Sigmoid colon (tissue), 7 donors: ENCODE data around the gene RHEB. TPM values are rescaled to one million over a fixed set of nuclear protein-coding genes. Genes with fewer than 3 reads are reported as not detected.

ENCODE experiments used
- DNase-seq: peaks from one replicate; pipeline ENCODE4 v3.0.0-alpha.2; 2019
- H3K27ac ChIP-seq, 4 donors: fragments of 200-600 bp; sonication (generic); one replicate each; pipeline ENCODE4 v1.5.1; 2016 to 2019; ENCODE audit warnings: mild to moderate bottlenecking in 1 of 4
- H3K27me3 ChIP-seq, 3 donors: fragments of 200-600 bp; sonication (generic); one replicate each; pipeline ENCODE4 v1.5.1; 2019; ENCODE audit warnings: mild to moderate bottlenecking in 1 of 3
- H3K36me3 ChIP-seq, 4 donors: fragments of 200-600 bp; sonication (generic); one replicate each; pipeline ENCODE4 v1.5.1; 2016 to 2019
- H3K4me1 ChIP-seq, 4 donors: fragments of 200-600 bp; sonication (generic); one replicate each; pipeline ENCODE4 v1.5.1; 2017 to 2019
- H3K4me3 ChIP-seq, 4 donors: fragments of 200-600 bp; sonication (generic); one replicate each; pipeline ENCODE4 v1.5.1; 2017 to 2019; ENCODE audit warnings: mild to moderate bottlenecking in 2 of 4, moderate library complexity in 1 of 4
- H3K9me3 ChIP-seq, 4 donors: fragments of 200-600 bp in 3 of 4; sonication (generic) in 3 of 4; one replicate each; pipeline versions ENCODE4 v1.5.1 to v1.6.1; 2013 to 2019
- CTCF ChIP-seq, 4 experiments: fragments of 450-650 bp in 3 of 4; fragments of 200-600 bp in 1 of 4; IDR thresholded peaks; one replicate each; pipeline ENCODE4 v1.5.1; 2016 to 2019; ENCODE audit warnings: antibody characterized with exemption in 4 of 4, mild to moderate bottlenecking in 3 of 4, moderate library complexity in 2 of 4
- EP300 ChIP-seq, 4 donors: sonication (generic); formaldehyde crosslinking; IDR thresholded peaks; one replicate each; pipeline ENCODE4 v1.6.1; 2017; ENCODE audit warnings: antibody characterized with exemption in 4 of 4
- POLR2A ChIP-seq, 2 donors: fragments of 450-650 bp; IDR thresholded peaks; one replicate each; pipeline ENCODE4 v1.6.1; 2016; ENCODE audit warnings: antibody characterized with exemption in 2 of 2, mild to moderate bottlenecking in 2 of 2, moderate library complexity in 2 of 2
- POLR2AphosphoS5 ChIP-seq, 4 donors: sonication (generic); formaldehyde crosslinking; IDR thresholded peaks; one replicate each; pipeline ENCODE4 v1.6.1; 2017; ENCODE audit warnings: antibody characterized with exemption in 4 of 4
- WGBS, 2 donors: extraction: QIAGEN DNeasy Blood & Tissue Kit; methylation state at CpG; one replicate each; pipeline ENCODE4 v1.1.7; 2013; 5-methylcytosine and 5-hydroxymethylcytosine counted together
- intact Hi-C: fragments of 100-400 bp; cut with DNase I; formaldehyde crosslinking; loops from one replicate; pipeline ENCODE4 v1.15.1; 2023
- polyA plus RNA-seq, 3 donors: library from polyadenylated mRNA; stranded (reverse); fragments of 200-250 nt; gene quantifications; one replicate each; pipeline ENCODE4 v1.2.3, GENCODE V29; 2013
- total RNA-seq, 4 donors: library from RNA; depleted of rRNA; stranded (reverse); fragments of >200 nt; gene quantifications; one replicate each; pipeline ENCODE4 v1.1.0, GENCODE V29; 2016
- donor health status: healthy with polysubstance abuse.
- donor health status: Bipolar disorder and iron deficiency.
- donor health status: healthy.

The RHEB gene
- total and polyA plus RNA-seq, 7 donors, result 48.3 to 162 (median 121) TPM

DNA sequence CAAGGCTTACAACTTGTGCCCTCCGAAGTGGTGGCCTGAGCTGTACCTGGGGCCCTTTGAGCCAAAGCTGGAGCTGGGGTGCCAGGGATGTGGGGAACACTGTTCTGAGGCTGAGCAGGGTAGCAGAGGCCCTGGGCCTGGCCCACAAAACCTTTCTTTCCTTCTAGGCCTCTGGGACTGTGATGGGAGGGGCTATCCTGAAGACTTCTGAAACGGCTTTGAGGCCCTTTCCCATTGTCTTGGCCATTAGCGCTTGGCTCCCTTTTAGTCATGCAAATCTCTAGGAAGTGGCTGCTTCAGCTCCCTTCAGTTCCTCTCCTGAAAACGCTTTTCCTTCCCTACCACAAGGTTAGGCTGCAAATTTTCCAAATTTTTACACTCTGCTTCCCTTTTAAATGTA lies 62.9 kb downstream of the RHEB start:
- WGBS, 2 donors, result 81 to 83% methylated on average over 4 of the region's 4 CpGs
- H3K4me1 ChIP-seq, result peaks cover 0 to 27% (median 26%) of the 10 kb centered on the region in 4 donors
- no peak overlapping the region for H3K27ac ChIP-seq
- intact Hi-C loops, result no loop called here
- H3K36me3 ChIP-seq, result no peaks in the 10 kb centered on the region
- DNase-seq, result no peak
- H3K4me3 ChIP-seq, result no peak overlapping the region
- no peak for TF ChIP-seq EP300 (IDR thresholded peaks at IDR 0.05)
- H3K27me3 ChIP-seq, result no peaks in the 10 kb centered on the region
- H3K9me3 ChIP-seq, result no peaks in the 10 kb centered on the region

- no peak overlapping the region for H3K4me3 ChIP-seq
- intact Hi-C loops, result no loop called here
- no peak overlapping the region for H3K27ac ChIP-seq
- WGBS, 2 donors, result 93 to 96% methylated on average over 5 of the region's 5 CpGs
- no peaks in the 10 kb centered on the region for H3K36me3 ChIP-seq
- peaks cover 0 to 22% (median 20%) of the 10 kb centered on the region in 4 donors for H3K4me1 ChIP-seq
- DNase-seq, result peak; percentile 65
- no peaks in the 10 kb centered on the region for H3K27me3 ChIP-seq
- TF ChIP-seq POLR2A (IDR thresholded peaks at IDR 0.05) (no peak), EP300 (IDR thresholded peaks at IDR 0.05) (no peak), CTCF (IDR thresholded peaks at IDR 0.05) (no peak), POLR2AphosphoS5 (IDR thresholded peaks at IDR 0.05) (no peak)
- no peaks in the 10 kb centered on the region for H3K9me3 ChIP-seq
These were observed 63.4 kb downstream of the RHEB start for GRCh38 chr7:151456276-151456675.

DNA sequence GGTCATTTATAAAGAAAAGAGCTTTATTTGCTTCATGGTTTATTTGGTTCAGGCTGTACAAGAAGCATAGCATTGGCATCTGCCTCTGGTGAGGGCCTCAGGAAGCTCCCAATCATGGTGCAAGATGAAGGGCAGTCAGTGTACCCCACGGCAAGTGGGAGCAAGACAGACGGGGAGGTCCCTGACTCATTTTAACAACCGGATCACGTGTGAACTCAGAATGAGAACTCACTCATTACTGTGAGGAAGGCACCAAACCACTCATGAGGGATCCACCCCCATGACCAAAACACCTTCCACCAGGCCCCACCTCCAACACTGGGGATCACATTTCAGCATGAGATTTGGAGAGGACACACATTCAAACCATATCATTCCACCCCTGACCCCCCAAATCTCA lies 64.0 kb downstream of the RHEB start:
- H3K4me3 ChIP-seq, result no peak overlapping the region
- no peaks in the 10 kb centered on the region for H3K27me3 ChIP-seq
- TF ChIP-seq POLR2AphosphoS5 (IDR thresholded peaks at IDR 0.05), result no peak
- TF ChIP-seq POLR2A (IDR thresholded peaks at IDR 0.05), result no peak
- no peak for TF ChIP-seq CTCF (IDR thresholded peaks at IDR 0.05)
- no peak for TF ChIP-seq EP300 (IDR thresholded peaks at IDR 0.05)
- H3K27ac ChIP-seq, result no peak overlapping the region
- H3K4me1 ChIP-seq, result peaks cover 0 to 16% (median 15%) of the 10 kb centered on the region in 4 donors
- intact Hi-C loops, result no loop called here
- no peaks in the 10 kb centered on the region for H3K36me3 ChIP-seq
- no peak for DNase-seq
- 87 to 88% methylated on average over 4 of the region's 4 CpGs for WGBS, 2 donors
- no peaks in the 10 kb centered on the region for H3K9me3 ChIP-seq

DNA sequence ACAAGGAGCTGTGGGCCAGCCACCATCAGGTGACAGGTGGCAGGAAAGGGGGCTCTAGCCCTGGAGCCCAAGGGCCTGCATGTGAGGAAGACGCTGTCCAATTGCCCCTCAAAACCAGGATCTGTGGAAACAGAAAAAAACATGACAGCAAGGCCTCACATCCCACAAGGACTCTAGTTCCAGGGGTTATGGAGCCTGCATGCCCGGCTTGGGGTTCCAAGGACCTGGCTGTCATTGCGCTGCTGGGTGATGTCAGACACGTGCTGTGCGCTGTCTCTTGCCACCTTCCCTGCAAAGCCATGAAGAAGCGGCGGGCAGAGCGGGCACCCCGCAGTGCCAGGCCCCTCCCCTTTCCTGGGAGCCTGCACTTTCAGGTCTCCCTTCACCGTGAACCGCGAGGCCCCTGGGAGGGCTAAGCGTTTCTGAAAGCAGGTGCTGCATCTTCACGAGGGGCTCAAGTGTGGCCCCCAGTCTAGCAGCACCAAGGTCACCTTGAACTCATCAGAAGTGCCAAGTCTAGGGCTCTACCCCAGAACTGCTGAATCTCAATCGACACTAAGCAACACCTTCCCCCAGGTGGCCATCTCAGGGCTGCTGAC lies 64.7 kb downstream of the RHEB start:
- peaks cover 0 to 9% (median 8%) of the 10 kb centered on the region in 4 donors for H3K4me1 ChIP-seq
- DNase-seq, result peak; percentile 67
- H3K36me3 ChIP-seq, result no peaks in the 10 kb centered on the region
- no peak for TF ChIP-seq EP300 (IDR thresholded peaks at IDR 0.05)
- TF ChIP-seq POLR2A (IDR thresholded peaks at IDR 0.05), result no peak
- no peak for TF ChIP-seq CTCF (IDR thresholded peaks at IDR 0.05)
- no peak for TF ChIP-seq POLR2AphosphoS5 (IDR thresholded peaks at IDR 0.05)
- no peak overlapping the region for H3K4me3 ChIP-seq
- no peaks in the 10 kb centered on the region for H3K9me3 ChIP-seq
- intact Hi-C loops, result no loop called here
- 92 to 93% methylated on average over 15 of the region's 15 CpGs for WGBS, 2 donors
- no peak overlapping the region for H3K27ac ChIP-seq
- H3K27me3 ChIP-seq, result no peaks in the 10 kb centered on the region

DNA sequence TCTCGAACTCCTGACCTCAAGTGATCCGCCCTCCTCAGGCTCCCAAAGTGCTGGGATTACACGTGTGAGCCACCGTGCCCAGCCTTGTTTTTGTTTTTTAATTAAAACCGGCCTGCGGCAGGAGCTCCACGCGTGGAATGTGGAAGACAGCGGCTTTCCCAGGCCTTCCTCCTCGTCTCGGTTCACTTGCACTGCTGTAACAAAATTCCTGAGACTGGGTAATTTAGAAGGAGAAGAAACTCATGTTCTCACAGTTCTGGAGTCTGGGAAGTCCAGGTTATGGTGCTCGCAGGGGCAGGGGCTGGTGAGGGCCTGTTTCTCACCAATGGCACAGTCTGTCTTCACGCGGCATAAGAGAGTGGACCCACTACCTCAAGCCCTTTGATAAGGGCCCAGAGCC lies 65.4 kb downstream of the RHEB start:
- WGBS, 2 donors, result 92 to 93% methylated on average over 14 of the region's 14 CpGs

More for the DNA sequence above, 65.4 kb downstream of the RHEB start:
- no peak for TF ChIP-seq EP300 (IDR thresholded peaks at IDR 0.05)
- TF ChIP-seq POLR2A (IDR thresholded peaks at IDR 0.05), result no peak
- no peak for TF ChIP-seq CTCF (IDR thresholded peaks at IDR 0.05)
- no peak for TF ChIP-seq POLR2AphosphoS5 (IDR thresholded peaks at IDR 0.05)
- H3K4me3 ChIP-seq, result no peak overlapping the region
- H3K27me3 ChIP-seq, result no peaks in the 10 kb centered on the region
- intact Hi-C loops, result no loop called here
- no peak for DNase-seq
- no peaks in the 10 kb centered on the region for H3K36me3 ChIP-seq
- no peak overlapping the region for H3K27ac ChIP-seq
- peaks cover 0 to 5% (median 4%) of the 10 kb centered on the region in 4 donors for H3K4me1 ChIP-seq
- no peaks in the 10 kb centered on the region for H3K9me3 ChIP-seq
